Endothelial cell of umbilical vein (primary cell): ENCODE measurements around the gene NINL. TPM values are rescaled to one million over a fixed set of nuclear protein-coding genes. Genes with fewer than 3 reads are reported as not detected.

Experiments used
- BruUV-seq: library from RNA; stranded (reverse); fragments of 400-500 nt; replicated peaks from 2 replicates; lab custom pipeline; 2021; lab: Mats Ljungman, UMichigan
- CTCF ChIA-PET: fragments of 300-600, 350-600 bp; sonication (Branson Sonifier 250); formaldehyde crosslinking; loops from one replicate; lab custom pipeline; 2021; ENCODE audit warnings: antibody characterized with exemption, inconsistent platforms; lab: Charles Lee
- POLR2A ChIA-PET: fragments of 300-600, 350-600 bp; sonication (Branson Sonifier 250); formaldehyde crosslinking; loops from one replicate; lab custom pipeline; 2021; ENCODE audit warnings: antibody characterized with exemption, inconsistent platforms; lab: Charles Lee
- DNase-seq: peaks from one replicate; pipeline ENCODE4 v3.0.0-alpha.2; 2011; ENCODE audit warnings: low read depth, low spot score
- FAIRE-seq: peaks from 2 replicates; lab custom pipeline; 2011; peaks lifted over from hg19 to GRCh38; lab: Jason Lieb, UNC
- H2AFZ ChIP-seq: 2 replicates; pipeline ENCODE4 v1.6.0; 2012; ENCODE audit warnings: low read depth, low read length, control low read depth, inconsistent platforms
- H3K27ac ChIP-seq: 2 replicates; pipeline ENCODE4 v1.5.1; 2011; ENCODE audit warnings: low read depth, mild to moderate bottlenecking, control low read depth, low read length, moderate library complexity; ENCODE audit not compliant: insufficient read depth
- H3K27me3 ChIP-seq, 2 experiments: 2 replicates each; pipeline versions ENCODE4 v1.6.0 to v1.6.1; 2011; ENCODE audit warnings: low read length in 2 of 2, mixed read lengths in 1 of 2; ENCODE audit not compliant: control insufficient read depth in 2 of 2, insufficient read depth in 2 of 2
- H3K36me3 ChIP-seq, 2 experiments: 2 replicates in 1 of 2; 3 replicates in 1 of 2; pipeline ENCODE4 v1.5.1; 2011; ENCODE audit warnings: low read length in 2 of 2, mild to moderate bottlenecking in 1 of 2, moderate library complexity in 1 of 2; ENCODE audit not compliant: control insufficient read depth in 2 of 2, insufficient read depth in 2 of 2; ENCODE audit errors: extremely low read depth in 1 of 2
- H3K4me1 ChIP-seq: 3 replicates; pipeline ENCODE4 v1.5.1; 2011; ENCODE audit warnings: mild to moderate bottlenecking, low read length; ENCODE audit not compliant: control insufficient read depth, insufficient read depth; ENCODE audit errors: extremely low read depth
- H3K4me2 ChIP-seq: 2 replicates; pipeline ENCODE4 v1.6.1; 2011; ENCODE audit warnings: low read length, control low read depth, mixed read lengths; ENCODE audit not compliant: insufficient read depth
- H3K4me3 ChIP-seq, 3 experiments: fragments of 200-600 bp in 1 of 3; sonication (generic), shearing (Covaris generic) in 1 of 3; replicated peaks in 1 of 3; 2 replicates each; pipeline ENCODE4 v1.5.1; 2011 to 2016; ENCODE audit warnings: control low read depth in 3 of 3, low read length in 3 of 3, mild to moderate bottlenecking in 2 of 3, inconsistent platforms in 1 of 3, low read depth in 1 of 3, moderate library complexity in 1 of 3; ENCODE audit not compliant: insufficient read depth in 1 of 3
- H3K79me2 ChIP-seq: 2 replicates; pipeline ENCODE4 v1.6.0; 2012; ENCODE audit warnings: low read length, inconsistent platforms; ENCODE audit not compliant: control insufficient read depth, insufficient read depth
- H3K9ac ChIP-seq: replicated peaks from 2 replicates; pipeline ENCODE3; 2011; ENCODE audit warnings: low read length, control low read depth; ENCODE audit not compliant: insufficient read depth; ENCODE audit errors: extremely low read depth
- H3K9me1 ChIP-seq: replicated peaks from 3 replicates; pipeline ENCODE4 v1.6.0; 2011; ENCODE audit warnings: mild to moderate bottlenecking, low read length; ENCODE audit not compliant: control insufficient read depth, insufficient read depth; ENCODE audit errors: extremely low read depth
- H3K9me3 ChIP-seq: replicated peaks from 2 replicates; pipeline ENCODE4 v1.5.1; 2012; ENCODE audit warnings: low read length, inconsistent platforms; ENCODE audit not compliant: control insufficient read depth, insufficient read depth
- H4K20me1 ChIP-seq: replicated peaks from 2 replicates; pipeline ENCODE3; 2011; ENCODE audit warnings: mild to moderate bottlenecking, low read length; ENCODE audit not compliant: control insufficient read depth, insufficient read depth; ENCODE audit errors: extremely low read depth
- EZH2 ChIP-seq: IDR thresholded peaks from 2 replicates; pipeline ENCODE4 v1.6.1; 2012; ENCODE audit warnings: borderline replicate concordance, low read depth, mild to moderate bottlenecking, moderate library complexity, low read length, inconsistent platforms; ENCODE audit not compliant: severe bottlenecking
- GATA2 ChIP-seq: IDR thresholded peaks from 2 replicates; pipeline ENCODE4 v1.7.0; 2011; ENCODE audit warnings: low read depth, mild to moderate bottlenecking, moderate library complexity, mixed read lengths, low read length; ENCODE audit not compliant: insufficient read length, insufficient read depth
- MYC ChIP-seq: IDR thresholded peaks from one replicate; pipeline ENCODE4 v1.6.1; 2011; ENCODE audit warnings: mild to moderate bottlenecking, low read depth, low read length
- POLR2A ChIP-seq: IDR thresholded peaks from 2 replicates; pipeline ENCODE4 v1.6.1; 2012; ENCODE audit warnings: low read depth, mild to moderate bottlenecking, control low read depth, low read length
- POLR2AphosphoS5 ChIP-seq: IDR thresholded peaks from 2 replicates; pipeline ENCODE4 v1.6.1; 2012; ENCODE audit warnings: low read depth, mild to moderate bottlenecking, control low read depth, low read length, moderate library complexity; ENCODE audit not compliant: insufficient read depth
- dilution Hi-C: fragments of 300-500 bp; cut with MboI; formaldehyde crosslinking; loops from one replicate; pipeline ENCODE4 v1.15.0; 2019; ENCODE audit warnings: low sequenced_read_pairs; ENCODE audit not compliant: extremely low pct_ligation_motif_present
- intact Hi-C: fragments of 100-400 bp; cut with micrococcal nuclease; formaldehyde crosslinking; loops from one replicate; pipeline ENCODE4 v1.10.0; 2022
- polyA plus RNA-seq, 4 experiments: library from polyadenylated mRNA; depleted of rRNA in 3 of 4; stranded (reverse) in 3 of 4; unstranded in 1 of 4; fragments of >200 nt; gene quantifications; 2 replicates each; pipeline versions ENCODE4 v1.2.1 to v1.2.3, GENCODE V29; 2011 to 2012; ENCODE audit warnings: missing spikeins in 1 of 4
- total RNA-seq: library from RNA; stranded (reverse); gene quantifications from 2 replicates; pipeline ENCODE4 v1.2.3, GENCODE V29; 2021
- TF ChIP-seq, protein P1 (sequence below), 2 donors: IDR thresholded peaks; 1 replicate in 1 of 2; 2 replicates in 1 of 2; pipeline ENCODE4 v1.5.1; 2011; ENCODE audit warnings: low read length in 2 of 2, mild to moderate bottlenecking in 2 of 2, moderate library complexity in 2 of 2, control low read depth in 1 of 2, inconsistent platforms in 1 of 2, low read depth in 1 of 2; ENCODE audit not compliant: insufficient read depth in 1 of 2; ENCODE audit errors: extremely low read depth in 1 of 2
- TF ChIP-seq, protein P2 (sequence below): IDR thresholded peaks from 2 replicates; pipeline ENCODE4 v1.6.1; 2011; ENCODE audit not compliant: insufficient read depth, insufficient read length

NINL gene
- total and polyA plus RNA-seq, 2 donors (not counting 3 experiments of a cell fraction or from before 2014, with no cell fraction given): 13.2 to 25.5 TPM

- BruUV-seq: no TSS peak
- H3K27me3 ChIP-seq: no peaks in the 10 kb centered on the region
- H3K79me2 ChIP-seq: peaks cover 73% of the 10 kb centered on the region
- intact Hi-C loops: no loop called here
- H4K20me1 ChIP-seq: peaks cover 4% of the 10 kb centered on the region
- dilution Hi-C loops: no loop called here
- peaks cover 9% of the 10 kb centered on the region for H3K4me1 ChIP-seq
- H3K4me3 ChIP-seq: no peak overlapping the region
- ChIA-PET CTCF (no interaction called here), POLR2A (no interaction called here)
- FAIRE-seq: no peak
- no peak overlapping the region for H3K27ac ChIP-seq
- H3K36me3 ChIP-seq: no peaks in the 10 kb centered on the region
- no peaks in the 10 kb centered on the region for H3K9me1 ChIP-seq
- H2AFZ ChIP-seq: no peak overlapping the region
- H3K9me3 ChIP-seq: no peaks in the 10 kb centered on the region
- no peak overlapping the region for H3K9ac ChIP-seq
- H3K4me2 ChIP-seq: no peak overlapping the region
- DNase-seq: no peak
- TF ChIP-seq EZH2: no peak
- TF ChIP-seq, protein P1, sequence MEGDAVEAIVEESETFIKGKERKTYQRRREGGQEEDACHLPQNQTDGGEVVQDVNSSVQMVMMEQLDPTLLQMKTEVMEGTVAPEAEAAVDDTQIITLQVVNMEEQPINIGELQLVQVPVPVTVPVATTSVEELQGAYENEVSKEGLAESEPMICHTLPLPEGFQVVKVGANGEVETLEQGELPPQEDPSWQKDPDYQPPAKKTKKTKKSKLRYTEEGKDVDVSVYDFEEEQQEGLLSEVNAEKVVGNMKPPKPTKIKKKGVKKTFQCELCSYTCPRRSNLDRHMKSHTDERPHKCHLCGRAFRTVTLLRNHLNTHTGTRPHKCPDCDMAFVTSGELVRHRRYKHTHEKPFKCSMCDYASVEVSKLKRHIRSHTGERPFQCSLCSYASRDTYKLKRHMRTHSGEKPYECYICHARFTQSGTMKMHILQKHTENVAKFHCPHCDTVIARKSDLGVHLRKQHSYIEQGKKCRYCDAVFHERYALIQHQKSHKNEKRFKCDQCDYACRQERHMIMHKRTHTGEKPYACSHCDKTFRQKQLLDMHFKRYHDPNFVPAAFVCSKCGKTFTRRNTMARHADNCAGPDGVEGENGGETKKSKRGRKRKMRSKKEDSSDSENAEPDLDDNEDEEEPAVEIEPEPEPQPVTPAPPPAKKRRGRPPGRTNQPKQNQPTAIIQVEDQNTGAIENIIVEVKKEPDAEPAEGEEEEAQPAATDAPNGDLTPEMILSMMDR (IDR thresholded peaks at IDR 0.05; ENCODE audit: extremely low read depth in 1 of 2, insufficient read depth in 1 of 2, low read depth in 1 of 2, low read length in 2 of 2): no peak
- no peak for TF ChIP-seq GATA2
- no peak for TF ChIP-seq POLR2AphosphoS5
- TF ChIP-seq, protein P2, sequence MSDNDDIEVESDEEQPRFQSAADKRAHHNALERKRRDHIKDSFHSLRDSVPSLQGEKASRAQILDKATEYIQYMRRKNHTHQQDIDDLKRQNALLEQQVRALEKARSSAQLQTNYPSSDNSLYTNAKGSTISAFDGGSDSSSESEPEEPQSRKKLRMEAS: no peak
- TF ChIP-seq POLR2A: no peak
- TF ChIP-seq MYC: no peak
Observed at GRCh38 chr20:25619514-25619913, 34.2 kb upstream of the NINL start.
